Measurements from ENCODE around the gene NACA2. TPM values are rescaled to one million over a fixed set of nuclear protein-coding genes. Genes with fewer than 3 reads are reported as not detected.

NACA2 gene
- total and polyA plus RNA-seq, 8 donors: 1.5 to 6.4 (median 2.3) TPM; not detected in 2

- ATAC-seq: no peak
- no peaks in the 10 kb centered on the region for H3K4me1 ChIP-seq
- intact Hi-C loops (cut with DNase I): no loop called here
Measured at GRCh38 chr17:61597607-61598006, 6.6 kb upstream of the NACA2 start.

GRCh38 chr17:61595418-61596186 lies 4.6 kb upstream of the NACA2 start:
- intact Hi-C loops (cut with DNase I): no loop called here
- Histone ChIP-seq H3K4me3 (no peak overlapping the region), H3K9me3 (no peaks in the 10 kb centered on the region), H3K27me3 (peaks cover 3 to 32% of the 10 kb centered on the region in 2 donors), H3K36me3 (no peaks in the 10 kb centered on the region), H3K27ac (no peak overlapping the region), H3K4me1 (no peaks in the 10 kb centered on the region)
- DNase-seq (no peak), ATAC-seq (no peak)
- TF ChIP-seq CTCF (IDR thresholded peaks at IDR 0.05): no peak

More at GRCh38 chr17:61597607-61598006, 6.6 kb upstream of the NACA2 start:
- peaks cover 3 to 24% of the 10 kb centered on the region in 2 donors for H3K27me3 ChIP-seq
- no peak for TF ChIP-seq CTCF (IDR thresholded peaks at IDR 0.05)
- no peak for DNase-seq
- no peak overlapping the region for H3K27ac ChIP-seq
- H3K9me3 ChIP-seq: no peaks in the 10 kb centered on the region
- H3K4me3 ChIP-seq: no peak overlapping the region
- no peaks in the 10 kb centered on the region for H3K36me3 ChIP-seq

DNA sequence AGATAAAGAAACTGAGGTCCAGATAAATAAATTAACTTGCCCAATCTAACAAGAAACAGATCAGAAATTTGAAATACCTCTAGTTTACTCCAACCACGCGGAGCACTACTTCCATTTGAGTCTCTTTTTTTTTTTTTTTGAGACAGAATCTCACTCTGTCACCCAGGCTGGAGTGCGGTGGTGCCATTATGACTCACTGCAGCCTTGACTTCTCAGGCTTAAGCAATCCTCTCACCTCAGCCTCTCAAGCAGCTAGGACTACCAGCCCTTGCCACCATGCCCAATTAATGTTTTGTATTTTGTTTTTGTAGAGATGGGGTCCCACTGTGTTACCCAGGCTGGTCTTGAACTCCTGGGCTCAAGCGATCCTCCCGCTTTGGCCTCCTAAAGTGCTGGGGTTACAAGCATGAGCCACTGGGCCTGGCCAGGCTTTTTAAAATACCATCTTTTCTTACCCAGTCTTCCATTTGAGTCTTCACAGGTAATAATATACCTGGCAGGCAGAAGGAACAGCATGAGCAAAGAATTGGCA lies 3.3 kb upstream of the NACA2 start:
- ATAC-seq: no peak
- peaks cover 3 to 32% of the 10 kb centered on the region in 2 donors for H3K27me3 ChIP-seq
- TF ChIP-seq CTCF (IDR thresholded peaks at IDR 0.05): no peak
- no peaks in the 10 kb centered on the region for H3K4me1 ChIP-seq
- DNase-seq: no peak
- H3K27ac ChIP-seq: no peak overlapping the region
- H3K9me3 ChIP-seq: no peaks in the 10 kb centered on the region
- no peaks in the 10 kb centered on the region for H3K36me3 ChIP-seq
- H3K4me3 ChIP-seq: no peak overlapping the region
- intact Hi-C loops (cut with DNase I): no loop called here

- DNase-seq (no peak), ATAC-seq (no peak)
- no peaks in the 10 kb centered on the region for H3K9me3 ChIP-seq
- intact Hi-C loops (cut with DNase I): no loop called here
- H3K36me3 ChIP-seq: no peaks in the 10 kb centered on the region
- peaks cover 3 to 32% of the 10 kb centered on the region in 2 donors for H3K27me3 ChIP-seq
- no peak overlapping the region for H3K4me3 ChIP-seq
- H3K27ac ChIP-seq: no peak overlapping the region
- no peak for TF ChIP-seq CTCF (IDR thresholded peaks at IDR 0.05)
- H3K4me1 ChIP-seq: no peaks in the 10 kb centered on the region
Measured at GRCh38 chr17:61593426-61593825, 2.4 kb upstream of the NACA2 start.

GRCh38 chr17:61591930-61592329 lies 911 bp upstream of the NACA2 start:
- intact Hi-C loops (cut with DNase I): no loop called here
- ATAC-seq: no peak
- Histone ChIP-seq H3K4me3 (no peak overlapping the region), H3K36me3 (no peaks in the 10 kb centered on the region), H3K27me3 (peaks cover 3 to 22% of the 10 kb centered on the region in 2 donors), H3K9me3 (no peaks in the 10 kb centered on the region), H3K27ac (no peak overlapping the region), H3K4me1 (no peaks in the 10 kb centered on the region)
- TF ChIP-seq CTCF (IDR thresholded peaks at IDR 0.05): no peak
- DNase-seq: no peak

All from left lung (tissue), 10 donors.